Hypothalamus (tissue), 51 donors: ENCODE results near the gene R3HDM4.
"Not testable (repeated sequence)": the region's sequence is repeated elsewhere in the genome, so short reads cannot be mapped to it uniquely, and the experiment has no call there.

Source experiments
- DNase-seq, 51 donors: peaks; one replicate each; lab custom pipeline; 2025; lab: John Stamatoyannopoulos, UW

Gene R3HDM4

GRCh38 chr19:896999-897398 is 16.0 kb downstream of the R3HDM4 start:
- no peak for DNase-seq

GRCh38 chr19:896434-896833 is 16.6 kb downstream of the R3HDM4 start:
- DNase-seq: no peak

- DNase-seq: peak; percentile 24 to 95 (median 83)
These were observed 19.9 kb downstream of the R3HDM4 start, which contains the start of the genes MED16 and RNU6-9 for GRCh38 chr19:892894-893689. Gene MED16 (minus strand): TSS chr19:893187. CDS start chr19:891131, 2,056 bp downstream. Gene RNU6-9 (plus strand): TSS chr19:893484.

- DNase-seq: no peak
These were observed 20.7 kb downstream of the R3HDM4 start for GRCh38 chr19:892243-892893.

GRCh38 chr19:891421-892200 is 21.4 kb downstream of the R3HDM4 start:
- DNase-seq: not testable (repeated sequence)

GRCh38 chr19:890831-891230 is 22.2 kb downstream of the R3HDM4 start:
- DNase-seq: no peak

- no peak for DNase-seq
These were observed 23.2 kb downstream of the R3HDM4 start for GRCh38 chr19:889662-890295.

GRCh38 chr19:888581-889385 is 24.2 kb downstream of the R3HDM4 start:
- no peak for DNase-seq

- peak in 1 of 51 donors; percentile 38 for DNase-seq
These were observed 25.4 kb downstream of the R3HDM4 start for GRCh38 chr19:887599-887998.

GRCh38 chr19:887072-887471 is 25.9 kb downstream of the R3HDM4 start:
- peak in 4 of 51 donors; percentile 3 to 21 (median 14) for DNase-seq

- no peak for DNase-seq
These were observed 27.3 kb downstream of the R3HDM4 start for GRCh38 chr19:885536-886224.

- DNase-seq: no peak
These were observed 28.4 kb downstream of the R3HDM4 start for GRCh38 chr19:884420-885211.

- DNase-seq: no peak
These were observed 29.3 kb downstream of the R3HDM4 start for GRCh38 chr19:883661-884211.

GRCh38 chr19:882871-883497 is 30.0 kb downstream of the R3HDM4 start:
- no peak for DNase-seq

- no peak for DNase-seq
These were observed 31.5 kb downstream of the R3HDM4 start for GRCh38 chr19:881385-882071.

GRCh38 chr19:879711-880438 is 33.1 kb downstream of the R3HDM4 start:
- no peak for DNase-seq
